H1 (cell line): ENCODE results near the gene NDST3. TPM values are rescaled to one million over a fixed set of nuclear protein-coding genes. Genes with fewer than 3 reads are reported as not detected.

Experiments
- SAP30 ChIP-seq: fragments of 300-600 bp; sonication (generic); IDR thresholded peaks from 2 replicates; pipeline ENCODE4 v1.7.1; 2012; ENCODE audit warnings: low read length, moderate library complexity, mild to moderate bottlenecking, inconsistent platforms; ENCODE audit not compliant: insufficient read depth, insufficient replicate concordance
- polyA plus RNA-seq, 7 experiments: library from polyadenylated mRNA; depleted of rRNA in 3 of 7; stranded (reverse) in 5 of 7; unstranded in 2 of 7; fragments of >200 nt in 5 of 7; fragments of 200-250 nt in 2 of 7; gene quantifications; 1 replicate in 5 of 7; 2 replicates in 1 of 7; 4 replicates in 1 of 7; pipeline versions ENCODE4 v1.2.1 to v1.2.3, GENCODE V29; 2011 to 2013; ENCODE audit warnings: missing spikeins in 2 of 7, mixed read lengths in 2 of 7
- total RNA-seq: library from RNA; stranded (reverse); fragmentation: NEBNext Ultra II Directional; extraction: Animal tissue kit (Norgen Biotek cat#: 25700); gene quantifications from 2 replicates; pipeline ENCODE4 v1.2.1, GENCODE V29; 2021

Gene NDST3
- total and polyA plus RNA-seq, 2 of the 8 experiments (the other 6 are each of a cell fraction or from before 2014, with no cell fraction given), result 0.35 to 0.60 TPM

- TF ChIP-seq SAP30, result no peak
Observed at GRCh38 chr4:118259111-118259510, 224.8 kb downstream of the NDST3 start (continued).
